Raji (cell line): ENCODE results near the gene TOR1AIP2.

ENCODE experiments used
- POLR2A ChIP-seq: IDR thresholded peaks from 2 replicates; pipeline ENCODE4 v1.6.1; 2011; ENCODE audit warnings: low read depth, low read length, control low read depth; ENCODE audit not compliant: insufficient read depth

The TOR1AIP2 gene

GRCh38 chr1:179853102-179853501 is 24.5 kb downstream of the TOR1AIP2 start:
- no peak for TF ChIP-seq POLR2A

- no peak for TF ChIP-seq POLR2A
These were observed 29.4 kb downstream of the TOR1AIP2 start for GRCh38 chr1:179848233-179848632.

- no peak for TF ChIP-seq POLR2A
These were observed 37.5 kb downstream of the TOR1AIP2 start for GRCh38 chr1:179840107-179840506.

- no peak for TF ChIP-seq POLR2A
These were observed 45.5 kb downstream of the TOR1AIP2 start for GRCh38 chr1:179831852-179832699.

GRCh38 chr1:179831225-179831624 is 46.4 kb downstream of the TOR1AIP2 start:
- TF ChIP-seq POLR2A = no peak

GRCh38 chr1:179828554-179829110 is 49.0 kb downstream of the TOR1AIP2 start:
- TF ChIP-seq POLR2A = no peak

- no peak for TF ChIP-seq POLR2A
These were observed 50.9 kb downstream of the TOR1AIP2 start for GRCh38 chr1:179826626-179827280.

- TF ChIP-seq POLR2A = no peak
These were observed 51.7 kb downstream of the TOR1AIP2 start for GRCh38 chr1:179825798-179826460.

GRCh38 chr1:179825206-179825605 is 52.4 kb downstream of the TOR1AIP2 start:
- no peak for TF ChIP-seq POLR2A

- no peak for TF ChIP-seq POLR2A
These were observed 53.3 kb downstream of the TOR1AIP2 start for GRCh38 chr1:179824265-179824664.

- no peak for TF ChIP-seq POLR2A
These were observed 53.9 kb downstream of the TOR1AIP2 start for GRCh38 chr1:179823693-179824092.

GRCh38 chr1:179822065-179822464 is 55.5 kb downstream of the TOR1AIP2 start:
- no peak for TF ChIP-seq POLR2A

GRCh38 chr1:179821524-179821923 is 56.1 kb downstream of the TOR1AIP2 start:
- TF ChIP-seq POLR2A = no peak

GRCh38 chr1:179820226-179820970 is 57.2 kb downstream of the TOR1AIP2 start:
- no peak for TF ChIP-seq POLR2A

- no peak for TF ChIP-seq POLR2A
These were observed 58.8 kb downstream of the TOR1AIP2 start for GRCh38 chr1:179818743-179819173.
